ENCODE data around the gene SCD.

The SCD gene

GRCh38 chr10:100356067-100357017 is 9.3 kb downstream of the SCD start:
- ChIA-PET POLR2A (interaction anchor here (2.1 kb wide), 1 partner anchor 10 kb away, joined by 6 read pairs; the partner anchor contains the start of gene SCD), CTCF (no interaction called here)
- DNase-seq (ENCODE audit: extremely low spot score): no peak
- TF ChIP-seq ELF4 (IDR thresholded peaks at IDR 0.05) (no peak), FOXK2 (IDR thresholded peaks at IDR 0.05) (no peak)

GRCh38 chr10:100357059-100357858 is 10.2 kb downstream of the SCD start:
- ChIA-PET CTCF (no interaction called here), POLR2A (interaction anchor here (3.3 kb wide), 1 partner anchor 10 kb away, joined by 14 read pairs; the partner anchor contains the start of gene SCD)
- TF ChIP-seq CTBP1 (IDR thresholded peaks at IDR 0.05; ENCODE audit: borderline replicate concordance): no peak
- TF ChIP-seq SUZ12 (IDR thresholded peaks at IDR 0.05): no peak
- TF ChIP-seq ZNF384 (IDR thresholded peaks at IDR 0.05): no peak
- no peak for TF ChIP-seq L3MBTL2 (conservative IDR thresholded peaks at IDR 0.05)
- DNase-seq (ENCODE audit: extremely low spot score): no peak

- no peak for TF ChIP-seq LEF1 (IDR thresholded peaks at IDR 0.05; ENCODE audit: borderline replicate concordance)
- TF ChIP-seq CTBP1 (IDR thresholded peaks at IDR 0.05; ENCODE audit: borderline replicate concordance): no peak
- TF ChIP-seq ZNF384 (IDR thresholded peaks at IDR 0.05): no peak
- TF ChIP-seq FOXA1 (IDR thresholded peaks at IDR 0.05): no peak
- no peak for TF ChIP-seq NFRKB (IDR thresholded peaks at IDR 0.05)
- TF ChIP-seq ARNT (IDR thresholded peaks at IDR 0.05): no peak
- no peak for TF ChIP-seq SUZ12 (IDR thresholded peaks at IDR 0.05)
- no peak for TF ChIP-seq HDGF (IDR thresholded peaks at IDR 0.05; ENCODE audit: borderline replicate concordance)
- TF ChIP-seq FOXM1 (IDR thresholded peaks at IDR 0.05; ENCODE audit: borderline replicate concordance): no peak
- TF ChIP-seq ELF4 (IDR thresholded peaks at IDR 0.05): no peak
- TF ChIP-seq PKNOX1 (IDR thresholded peaks at IDR 0.05): no peak
- TF ChIP-seq TARDBP (IDR thresholded peaks at IDR 0.05): no peak
- TF ChIP-seq BHLHE40 (IDR thresholded peaks at IDR 0.05; ENCODE audit: borderline replicate concordance): no peak
- DNase-seq (ENCODE audit: extremely low spot score): no peak
- POLR2A ChIA-PET: interaction anchor here (1.1 to 3.3 kb wide), 4 partner anchors 8 to 14 kb away, joined by 3 to 14 read pairs (median 5); partner anchors contain the start of gene SCD
- CTCF ChIA-PET: no interaction called here
Observed at GRCh38 chr10:100359030-100359432, 12.0 kb downstream of the SCD start.

- TF ChIP-seq HDGF (IDR thresholded peaks at IDR 0.05; ENCODE audit: borderline replicate concordance) (no peak), ELF4 (IDR thresholded peaks at IDR 0.05) (no peak), SP1 (IDR thresholded peaks at IDR 0.05) (no peak), CTBP1 (IDR thresholded peaks at IDR 0.05; ENCODE audit: borderline replicate concordance) (no peak), ZNF384 (IDR thresholded peaks at IDR 0.05) (no peak), NFRKB (IDR thresholded peaks at IDR 0.05) (no peak), TARDBP (IDR thresholded peaks at IDR 0.05) (no peak), BHLHE40 (IDR thresholded peaks at IDR 0.05; ENCODE audit: borderline replicate concordance) (no peak), FOXM1 (IDR thresholded peaks at IDR 0.05; ENCODE audit: borderline replicate concordance) (no peak), FOXK2 (IDR thresholded peaks at IDR 0.05) (no peak), SUZ12 (IDR thresholded peaks at IDR 0.05) (no peak), ARNT (IDR thresholded peaks at IDR 0.05) (no peak), PKNOX1 (IDR thresholded peaks at IDR 0.05) (no peak), LEF1 (IDR thresholded peaks at IDR 0.05; ENCODE audit: borderline replicate concordance) (no peak), FOXA1 (IDR thresholded peaks at IDR 0.05) (no peak), L3MBTL2 (conservative IDR thresholded peaks at IDR 0.05) (no peak)
- ChIA-PET CTCF (no interaction called here), POLR2A (interaction anchor here (1.0 to 3.3 kb wide), 4 partner anchors 9 to 14 kb away, joined by 3 to 14 read pairs (median 5); partner anchors contain the start of gene SCD)
- DNase-seq (ENCODE audit: extremely low spot score): no peak
Observed at GRCh38 chr10:100359529-100360150, 12.6 kb downstream of the SCD start.

- POLR2A ChIA-PET: interaction anchor here (1.0 to 3.3 kb wide), 4 partner anchors 9 to 13 kb away, joined by 3 to 14 read pairs (median 5); partner anchors contain the start of gene SCD
- no peak for DNase-seq (ENCODE audit: extremely low spot score)
- TF ChIP-seq FOXM1 (IDR thresholded peaks at IDR 0.05; ENCODE audit: borderline replicate concordance) (no peak), L3MBTL2 (conservative IDR thresholded peaks at IDR 0.05) (no peak), SP1 (IDR thresholded peaks at IDR 0.05) (no peak), FOXK2 (IDR thresholded peaks at IDR 0.05) (no peak), CTBP1 (IDR thresholded peaks at IDR 0.05; ENCODE audit: borderline replicate concordance) (no peak), ZNF384 (IDR thresholded peaks at IDR 0.05) (no peak), HDGF (IDR thresholded peaks at IDR 0.05; ENCODE audit: borderline replicate concordance) (no peak), ARNT (IDR thresholded peaks at IDR 0.05) (no peak), BHLHE40 (IDR thresholded peaks at IDR 0.05; ENCODE audit: borderline replicate concordance) (no peak), LEF1 (IDR thresholded peaks at IDR 0.05; ENCODE audit: borderline replicate concordance) (no peak), TARDBP (IDR thresholded peaks at IDR 0.05) (no peak), NFRKB (IDR thresholded peaks at IDR 0.05) (no peak), FOXA1 (IDR thresholded peaks at IDR 0.05) (no peak), ELF4 (IDR thresholded peaks at IDR 0.05) (no peak), PKNOX1 (IDR thresholded peaks at IDR 0.05) (no peak), SUZ12 (IDR thresholded peaks at IDR 0.05) (no peak)
- CTCF ChIA-PET: no interaction called here
Observed at GRCh38 chr10:100360234-100360633, 13.2 kb downstream of the SCD start.
